MG63 (cell line): ENCODE results near the gene PODXL. TPM values are rescaled to one million over a fixed set of nuclear protein-coding genes. Genes with fewer than 3 reads are reported as not detected.

Experiments
- DNase-seq: peaks from one replicate; pipeline ENCODE4 v3.0.0-alpha.2; 2020
- H3K27me3 ChIP-seq: fragments of 250-450 bp; sonication (Bioruptor Pico); 2 replicates; pipeline ENCODE4 v1.5.1; 2020; ENCODE audit warnings: mild to moderate bottlenecking, moderate library complexity
- H3K36me3 ChIP-seq: fragments of 250-450 bp; sonication (Bioruptor Pico); 2 replicates; pipeline ENCODE4 v1.5.1; 2020; ENCODE audit warnings: mild to moderate bottlenecking, moderate library complexity
- H3K4me3 ChIP-seq: fragments of 250-450 bp; sonication (Bioruptor Pico); 2 replicates; pipeline ENCODE4 v1.5.1; 2020; ENCODE audit warnings: mild to moderate bottlenecking, moderate library complexity
- H3K9me3 ChIP-seq: fragments of 250-450 bp; sonication (Bioruptor Pico); 2 replicates; pipeline ENCODE4 v1.5.1; 2020; ENCODE audit warnings: mild to moderate bottlenecking, moderate library complexity
- total RNA-seq: library from RNA; depleted of rRNA; stranded (reverse); fragments of >200 nt; shearing (Covaris generic); gene quantifications from 2 replicates; pipeline ENCODE4 v1.2.3, GENCODE V29; 2014; ENCODE audit warnings: low replicate concordance; rRNA removed

The PODXL gene
- total RNA-seq, 1 experiment from 2014 or later, result 1.2 TPM

GRCh38 chr7:131459256-131459655, 97.2 kb downstream of the PODXL start:
- Histone ChIP-seq H3K36me3 (peaks cover 4% of the 10 kb centered on the region), H3K4me3 (no peak overlapping the region), H3K9me3 (no peaks in the 10 kb centered on the region), H3K27me3 (no peaks in the 10 kb centered on the region)
- DNase-seq, result no peak

- H3K27me3 ChIP-seq, result no peaks in the 10 kb centered on the region
- H3K4me3 ChIP-seq, result no peak overlapping the region
- no peak for DNase-seq
- H3K36me3 ChIP-seq, result peaks cover 7% of the 10 kb centered on the region; the same call in 1 of the 2 replicates
- no peaks in the 10 kb centered on the region for H3K9me3 ChIP-seq
These were observed 100.1 kb downstream of the PODXL start for GRCh38 chr7:131456338-131456737.

- DNase-seq, result no peak
- peaks cover 7% of the 10 kb centered on the region; the same call in 1 of the 2 replicates for H3K36me3 ChIP-seq
- no peaks in the 10 kb centered on the region for H3K27me3 ChIP-seq
- H3K9me3 ChIP-seq, result no peaks in the 10 kb centered on the region
- H3K4me3 ChIP-seq, result no peak overlapping the region
These were observed 100.9 kb downstream of the PODXL start for GRCh38 chr7:131455546-131455945.

- no peaks in the 10 kb centered on the region for H3K27me3 ChIP-seq
- H3K36me3 ChIP-seq, result peaks cover 7% of the 10 kb centered on the region; the same call in 1 of the 2 replicates
- H3K4me3 ChIP-seq, result no peak overlapping the region
- DNase-seq, result no peak
- H3K9me3 ChIP-seq, result no peaks in the 10 kb centered on the region
These were observed 101.4 kb downstream of the PODXL start for GRCh38 chr7:131455001-131455400.

- H3K36me3 ChIP-seq, result peaks cover 7% of the 10 kb centered on the region; the same call in 1 of the 2 replicates
- H3K9me3 ChIP-seq, result no peaks in the 10 kb centered on the region
- no peak overlapping the region for H3K4me3 ChIP-seq
- no peaks in the 10 kb centered on the region for H3K27me3 ChIP-seq
- no peak for DNase-seq
These were observed 101.9 kb downstream of the PODXL start for GRCh38 chr7:131454498-131454897.

Other genes with a start within 250 kb of the PODXL start
- gene MKLN1, start 228.8 kb downstream of the PODXL start, total RNA-seq, result 14.9 and 15.1 TPM in 2 replicates